Calu3 (cell line): ENCODE measurements around the gene CCDC92B. TPM values are rescaled to one million over a fixed set of nuclear protein-coding genes. Genes with fewer than 3 reads are reported as not detected.
A peak's percentile ranks its signal among the peaks of the same experiment; 100 is the strongest.

Experiments
- BruUV-seq: library from RNA; stranded (reverse); fragments of 400-500 nt; replicated peaks from 2 replicates; lab custom pipeline; 2021; lab: Mats Ljungman, UMichigan
- CTCF ChIA-PET: fragments of 300-600 bp; sonication (Branson Sonifier 250); formaldehyde crosslinking; loops from one replicate; lab custom pipeline; 2022; ENCODE audit warnings: antibody characterized with exemption; lab: Charles Lee
- DNase-seq: peaks from one replicate; pipeline ENCODE4 v3.0.0; 2022
- H3K27ac Mint-ChIP-seq: one replicate; pipeline ENCODE4 v1.8.0; 2022; ENCODE audit warnings: mixed read lengths; ENCODE audit not compliant: unreplicated experiment
- H3K27me3 Mint-ChIP-seq: one replicate; pipeline ENCODE4 v1.8.0; 2022; ENCODE audit warnings: mixed read lengths; ENCODE audit not compliant: unreplicated experiment
- H3K36me3 Mint-ChIP-seq: one replicate; pipeline ENCODE4 v1.8.0; 2022; ENCODE audit warnings: mild to moderate bottlenecking, moderate library complexity, mixed read lengths; ENCODE audit not compliant: insufficient read depth, unreplicated experiment
- H3K4me1 Mint-ChIP-seq: one replicate; pipeline ENCODE4 v1.8.0; 2022; ENCODE audit warnings: mild to moderate bottlenecking, low read depth, mixed read lengths; ENCODE audit not compliant: unreplicated experiment
- H3K4me3 Mint-ChIP-seq: one replicate; pipeline ENCODE4 v1.8.0; 2022; ENCODE audit warnings: mild to moderate bottlenecking, low read depth, moderate library complexity, mixed read lengths; ENCODE audit not compliant: unreplicated experiment
- H3K9me3 Mint-ChIP-seq: one replicate; pipeline ENCODE4 v1.8.0; 2022; ENCODE audit warnings: low read depth, mixed read lengths; ENCODE audit not compliant: unreplicated experiment
- CTCF ChIP-seq: fragments of 200-600 bp; IDR thresholded peaks from one replicate; pipeline ENCODE4 v1.8.0; 2022; ENCODE audit warnings: antibody characterized with exemption; ENCODE audit not compliant: unreplicated experiment
- intact Hi-C: fragments of 100-400 bp; cut with micrococcal nuclease; formaldehyde crosslinking; loops from one replicate; pipeline ENCODE4 v1.10.0; 2022; ENCODE audit not compliant: unreplicated experiment
- total RNA-seq: library from RNA; stranded (reverse); gene quantifications from 2 replicates; pipeline ENCODE4 v1.2.3, GENCODE V29; 2022

The CCDC92B gene
- total RNA-seq, 1 experiment from 2014 or later, result not detected

- Mint-ChIP-seq H3K4me3 (peak overlapping the region; percentile 96), H3K4me1 (peaks cover 30% of the 10 kb centered on the region), H3K9me3 (no peaks in the 10 kb centered on the region)
Observed at GRCh38 chr17:2709183-2709661, 40.2 kb downstream of the CCDC92B start.

GRCh38 chr17:2708585-2709182 is 40.8 kb downstream of the CCDC92B start:
- CTCF ChIA-PET, result interaction anchor here (0.6 kb wide), 1 partner anchor 327 kb away, joined by 5 read pairs; no protein-coding TSS in a partner anchor
- Mint-ChIP-seq H3K4me3 (peak overlapping the region; percentile 96), H3K4me1 (peaks cover 30% of the 10 kb centered on the region), H3K27me3 (no peaks in the 10 kb centered on the region), H3K9me3 (no peaks in the 10 kb centered on the region), H3K36me3 (peaks cover 49% of the 10 kb centered on the region), H3K27ac (peak overlapping the region; percentile 97)
- no peak for DNase-seq
- no TSS peak for BruUV-seq
- intact Hi-C loops, result no loop called here
- no peak for TF ChIP-seq CTCF

More at GRCh38 chr17:2709183-2709661, 40.2 kb downstream of the CCDC92B start:
- BruUV-seq, result no TSS peak
- DNase-seq, result peak; percentile 74
- CTCF ChIA-PET, result interaction anchor here (0.6 kb wide), 1 partner anchor 328 kb away, joined by 5 read pairs; no protein-coding TSS in a partner anchor
- peaks cover 49% of the 10 kb centered on the region for H3K36me3 Mint-ChIP-seq
- no peaks in the 10 kb centered on the region for H3K27me3 Mint-ChIP-seq
- no peak for TF ChIP-seq CTCF
- H3K27ac Mint-ChIP-seq, result peak overlapping the region; percentile 97
- intact Hi-C loops, result no loop called here

GRCh38 chr17:2707721-2708584 is 41.5 kb downstream of the CCDC92B start:
- CTCF ChIA-PET, result no interaction called here
- Mint-ChIP-seq H3K9me3 (no peaks in the 10 kb centered on the region), H3K4me3 (peak overlapping the region; percentile 96), H3K4me1 (peaks cover 30% of the 10 kb centered on the region), H3K27me3 (no peaks in the 10 kb centered on the region), H3K36me3 (peaks cover 53% of the 10 kb centered on the region), H3K27ac (no peak overlapping the region)
- intact Hi-C loops, result no loop called here
- DNase-seq, result peak; percentile 24
- no TSS peak for BruUV-seq
- TF ChIP-seq CTCF, result no peak

- CTCF ChIA-PET, result no interaction called here
- BruUV-seq, result no TSS peak
- Mint-ChIP-seq H3K4me3 (no peak overlapping the region), H3K27me3 (no peaks in the 10 kb centered on the region), H3K9me3 (no peaks in the 10 kb centered on the region), H3K36me3 (peaks cover 49% of the 10 kb centered on the region), H3K4me1 (peaks cover 23% of the 10 kb centered on the region), H3K27ac (no peak overlapping the region)
- DNase-seq, result no peak
- intact Hi-C loops, result no loop called here
- no peak for TF ChIP-seq CTCF
Observed at GRCh38 chr17:2706911-2707510, 42.4 kb downstream of the CCDC92B start.
